Breast epithelium (tissue), 3 donors: ENCODE results near the gene ZNF266.

Experiments
- CTCF ChIP-seq, 3 donors: fragments of 450-650 bp; IDR thresholded peaks; one replicate each; pipeline ENCODE4 v1.5.1; 2016 to 2017; ENCODE audit warnings: antibody characterized with exemption in 3 of 3, mild to moderate bottlenecking in 3 of 3, moderate library complexity in 3 of 3
- POLR2A ChIP-seq: fragments of 450-650 bp; IDR thresholded peaks from one replicate; pipeline ENCODE4 v1.6.1; 2016; ENCODE audit warnings: antibody characterized with exemption, mild to moderate bottlenecking, moderate library complexity

- TF ChIP-seq CTCF (IDR thresholded peaks at IDR 0.05) (no peak), POLR2A (no peak)
These were observed 72.5 kb downstream of the ZNF266 start, which contains the start of gene ZNF177 for GRCh38 chr19:9362905-9363304.
